Small intestine (tissue), 7 donors: Measurements from ENCODE around the gene LAMB1. TPM values are rescaled to one million over a fixed set of nuclear protein-coding genes. Genes with fewer than 3 reads are reported as not detected.

Source experiments
- DNase-seq, 2 donors: peaks; one replicate each; pipeline versions ENCODE4 v3.0.0 to v3.0.0-alpha.2; 2013
- FAIRE-seq: peaks from 2 replicates; lab custom pipeline; 2012; peaks lifted over from hg19 to GRCh38; lab: Jason Lieb, UNC
- H3K27ac ChIP-seq, 3 donors: one replicate each; pipeline ENCODE4 v1.5.1; 2013; ENCODE audit warnings: low read length in 2 of 3, mild to moderate bottlenecking in 2 of 3, control low read depth in 1 of 3, inconsistent platforms in 1 of 3, low read depth in 1 of 3, moderate library complexity in 1 of 3
- H3K27me3 ChIP-seq, 3 donors: one replicate each; pipeline ENCODE4 v1.6.1; 2013; ENCODE audit warnings: low read length in 3 of 3, inconsistent platforms in 1 of 3; ENCODE audit not compliant: control insufficient read depth in 3 of 3, insufficient read depth in 3 of 3
- H3K36me3 ChIP-seq, 3 donors: one replicate each; pipeline ENCODE4 v1.6.1; 2013; ENCODE audit warnings: low read length in 3 of 3, inconsistent platforms in 1 of 3, low read depth in 1 of 3, mild to moderate bottlenecking in 1 of 3, moderate library complexity in 1 of 3; ENCODE audit not compliant: control insufficient read depth in 3 of 3, insufficient read depth in 2 of 3
- H3K4me1 ChIP-seq, 3 donors: one replicate each; pipeline ENCODE4 v1.6.1; 2013; ENCODE audit warnings: low read length in 2 of 3, inconsistent platforms in 1 of 3, low read depth in 1 of 3, mild to moderate bottlenecking in 1 of 3, moderate library complexity in 1 of 3; ENCODE audit not compliant: control insufficient read depth in 3 of 3, insufficient read depth in 2 of 3
- H3K4me3 ChIP-seq, 3 donors: one replicate each; pipeline ENCODE4 v1.5.1; 2013; ENCODE audit warnings: low read length in 3 of 3, control low read depth in 1 of 3, inconsistent platforms in 1 of 3, low read depth in 1 of 3, mild to moderate bottlenecking in 1 of 3, moderate library complexity in 1 of 3
- H3K9me3 ChIP-seq, 2 donors: one replicate each; pipeline ENCODE4 v1.6.1; 2013; ENCODE audit warnings: low read depth in 1 of 2, low read length in 1 of 2; ENCODE audit not compliant: control insufficient read depth in 2 of 2, insufficient read depth in 1 of 2
- WGBS, 3 donors: extraction: QIAGEN DNeasy Blood & Tissue Kit; methylation state at CpG; one replicate each; pipeline ENCODE4 v1.1.7; 2013; 5-methylcytosine and 5-hydroxymethylcytosine counted together
- polyA plus RNA-seq, 4 donors: library from polyadenylated mRNA; stranded (reverse) in 3 of 4; unstranded in 1 of 4; fragments of 200-250 nt in 3 of 4; fragments of 120-200 nt in 1 of 4; gene quantifications; one replicate each; pipeline versions ENCODE4 v1.2.1 to v1.2.3, GENCODE V29; 2013
- donor health status: healthy with polysubstance abuse.
- donor health status: control.
- donor health status: control.
- donor health status: Bipolar disorder and iron deficiency.
- donor health status: healthy.

The LAMB1 gene
- polyA plus RNA-seq, 4 donors = 15.9 to 190 (median 71.5) TPM

DNA sequence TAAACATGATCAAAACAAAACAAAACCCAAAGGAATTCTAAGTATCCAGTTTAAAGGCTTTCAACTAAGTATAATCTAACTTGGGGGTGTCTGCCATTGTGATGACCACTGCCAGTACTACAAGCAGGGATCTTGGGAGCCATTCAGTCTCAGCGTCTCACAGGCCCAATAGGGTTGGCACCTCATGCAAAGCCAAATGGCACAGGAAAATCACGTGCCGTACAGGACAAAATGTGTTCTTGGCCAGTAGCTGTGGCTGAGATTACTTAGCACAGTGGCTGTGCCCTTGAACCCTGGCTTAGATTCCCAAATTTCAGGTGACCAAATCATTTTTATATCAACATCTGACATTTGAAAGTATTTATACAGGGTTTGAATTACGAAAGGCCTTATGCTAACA, 62.0 kb downstream of the LAMB1 start:
- Histone ChIP-seq H3K27me3 (no peaks in the 10 kb centered on the region), H3K27ac (no peak overlapping the region), H3K36me3 (peaks cover 8 to 38% (median 8%) of the 10 kb centered on the region in 3 donors), H3K4me1 (no peaks in the 10 kb centered on the region), H3K9me3 (no peaks in the 10 kb centered on the region), H3K4me3 (no peak overlapping the region)
- WGBS, 3 donors = 93 to 97% (median 95%) methylated on average over 4 of the region's 4 CpGs
- DNase-seq (no peak), FAIRE-seq (no peak)

DNA sequence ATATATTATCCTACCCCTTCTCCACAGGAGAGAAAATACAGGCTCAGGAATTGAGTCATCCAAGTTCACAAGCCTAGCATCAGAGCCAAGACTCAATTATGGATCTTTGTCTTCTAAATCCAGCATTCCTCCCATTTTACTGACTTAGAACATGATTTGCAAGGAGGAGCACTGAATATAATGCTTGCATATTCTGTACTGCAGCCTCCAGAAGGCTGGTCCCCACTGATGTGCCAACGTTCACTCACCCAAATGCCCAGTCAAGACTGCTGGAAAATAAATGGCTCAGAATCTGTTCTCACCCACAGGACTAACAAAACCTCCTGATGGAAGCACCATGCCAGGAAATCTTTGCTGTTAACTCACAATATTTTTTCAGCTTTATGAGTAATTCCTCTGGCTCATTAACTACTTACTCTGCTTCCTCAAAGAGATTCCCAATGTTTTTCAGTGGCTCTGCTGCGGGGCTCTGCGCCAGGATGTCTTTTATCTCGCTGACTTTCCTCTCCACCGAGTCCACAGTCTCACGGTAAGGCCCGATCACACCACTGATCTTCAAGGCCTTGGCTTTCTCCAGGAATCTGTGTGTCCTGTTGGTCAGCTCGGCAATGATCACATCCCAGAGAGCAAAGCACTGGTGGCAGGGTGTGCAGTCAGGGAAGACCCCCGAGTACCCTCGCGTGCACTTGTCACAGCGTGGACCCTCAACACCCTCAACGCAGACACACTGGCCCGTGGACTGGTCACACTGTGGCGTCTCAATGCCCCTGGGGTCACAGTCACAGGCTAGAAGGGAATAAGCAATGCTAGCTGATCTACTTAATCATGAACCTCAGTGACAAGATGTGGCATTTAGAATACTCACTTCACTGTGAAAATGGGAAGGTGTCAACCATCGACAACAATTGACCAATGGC, 63.1 kb downstream of the LAMB1 start:
- H3K36me3 ChIP-seq = peaks cover 8 to 37% (median 10%) of the 10 kb centered on the region in 3 donors
- H3K27ac ChIP-seq = peak overlapping the region in 1 of 3 donors; percentile 78
- no peak for FAIRE-seq

DNA sequence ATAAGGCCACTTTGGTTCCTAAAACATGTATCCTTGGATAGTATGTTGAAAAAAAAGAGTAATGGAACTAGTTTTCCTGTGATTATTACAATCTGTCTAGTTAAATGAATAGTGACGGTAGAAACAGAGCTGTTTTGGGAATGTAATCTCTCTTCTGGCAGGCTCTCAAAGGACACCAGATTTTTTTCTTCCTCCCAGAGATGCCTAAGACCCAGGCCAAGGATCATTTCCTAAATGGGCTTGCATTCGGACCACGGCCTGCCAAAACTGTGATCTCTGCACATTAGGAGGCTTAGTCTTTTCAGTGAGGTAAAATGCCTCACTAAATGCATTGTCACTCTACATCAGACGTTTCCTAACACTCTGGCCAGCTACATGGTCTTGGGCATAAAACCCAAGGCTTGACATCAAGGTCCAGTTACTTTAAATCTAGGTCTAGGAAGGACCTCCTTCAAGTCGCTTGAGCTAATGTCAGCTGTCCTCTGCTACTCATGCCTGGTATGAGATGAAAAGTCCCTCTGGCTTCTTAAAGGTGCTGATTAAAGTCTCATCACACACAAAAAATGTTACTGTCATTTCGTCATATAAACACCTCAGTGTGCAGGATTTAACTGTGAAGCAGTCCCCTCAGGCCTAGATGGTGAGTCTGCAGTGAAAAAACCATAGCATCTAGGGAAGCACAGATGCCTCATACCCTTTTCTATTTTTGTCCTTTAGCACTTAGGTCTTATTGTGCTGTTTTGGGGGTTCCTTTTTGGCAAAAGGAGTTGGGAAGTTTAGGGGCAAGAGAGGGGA, 64.3 kb downstream of the LAMB1 start:
- Histone ChIP-seq H3K27me3 (no peaks in the 10 kb centered on the region), H3K4me1 (no peaks in the 10 kb centered on the region), H3K27ac (peak overlapping the region in 1 of 3 donors; percentile 47), H3K36me3 (peaks cover 5 to 38% (median 8%) of the 10 kb centered on the region in 3 donors), H3K4me3 (no peak overlapping the region), H3K9me3 (no peaks in the 10 kb centered on the region)
- WGBS, 3 donors = 64 to 89% (median 86%) methylated on average over 6 of the region's 6 CpGs
- no peak for FAIRE-seq
- no peak for DNase-seq

More for the DNA sequence above, 63.1 kb downstream of the LAMB1 start:
- Histone ChIP-seq H3K27me3 (no peaks in the 10 kb centered on the region), H3K4me1 (no peaks in the 10 kb centered on the region), H3K9me3 (no peaks in the 10 kb centered on the region), H3K4me3 (no peak overlapping the region)
- WGBS, 3 donors = 84 to 95% (median 90%) methylated on average over 16 of the region's 16 CpGs
- no peak for DNase-seq

DNA sequence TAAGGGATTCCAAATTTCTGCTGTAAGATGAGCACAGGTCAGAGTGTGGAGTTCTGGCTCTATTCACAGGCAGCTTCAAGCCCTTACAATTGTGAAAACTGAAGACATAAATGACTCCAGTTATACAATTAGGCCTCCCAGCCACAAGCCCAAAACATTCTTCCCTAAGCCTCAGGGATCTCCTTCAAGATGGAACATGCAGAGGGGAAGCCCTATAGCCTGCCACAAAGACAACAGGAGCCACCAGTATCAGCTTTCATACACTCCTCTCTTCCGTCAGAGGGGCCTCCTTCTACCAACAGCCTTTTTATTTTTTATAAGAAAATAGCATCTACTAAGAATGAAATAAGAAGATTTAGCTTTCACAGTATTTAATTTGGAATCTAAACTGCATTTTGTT, 65.4 kb downstream of the LAMB1 start:
- Histone ChIP-seq H3K9me3 (no peaks in the 10 kb centered on the region), H3K27ac (peak overlapping the region in 1 of 3 donors; percentile 31), H3K27me3 (no peaks in the 10 kb centered on the region), H3K4me3 (no peak overlapping the region), H3K4me1 (no peaks in the 10 kb centered on the region), H3K36me3 (peaks cover 5 to 37% (median 8%) of the 10 kb centered on the region in 3 donors)
- FAIRE-seq (no peak), DNase-seq (no peak)
- 89 to 93% (median 91%) methylated on average over 1 of the region's 1 CpG for WGBS, 3 donors

DNA sequence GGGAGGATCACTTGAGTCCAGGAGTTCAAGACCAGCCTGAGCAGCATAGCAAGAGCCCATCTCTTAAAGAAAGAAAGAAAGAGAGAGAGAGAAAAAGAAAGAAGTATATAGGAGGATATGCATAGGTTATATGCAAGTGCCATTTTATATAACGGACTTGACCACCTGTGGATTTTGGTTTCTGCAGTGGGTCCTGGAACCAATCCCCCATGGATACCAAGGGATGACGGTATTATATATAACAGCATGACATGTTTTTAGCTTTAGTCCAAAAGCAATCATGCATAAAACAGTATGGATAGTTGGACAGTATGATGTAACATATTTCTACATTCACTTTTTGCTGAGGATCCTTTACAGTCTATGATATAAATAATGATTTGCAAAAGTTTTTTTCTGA, 66.6 kb downstream of the LAMB1 start:
- 94 to 96% (median 95%) methylated on average over 2 of the region's 2 CpGs for WGBS, 3 donors
- Histone ChIP-seq H3K9me3 (no peaks in the 10 kb centered on the region), H3K4me1 (no peaks in the 10 kb centered on the region), H3K36me3 (peaks cover 8 to 35% (median 9%) of the 10 kb centered on the region in 3 donors), H3K27me3 (no peaks in the 10 kb centered on the region), H3K27ac (no peak overlapping the region), H3K4me3 (no peak overlapping the region)
- DNase-seq (no peak), FAIRE-seq (no peak)

DNA sequence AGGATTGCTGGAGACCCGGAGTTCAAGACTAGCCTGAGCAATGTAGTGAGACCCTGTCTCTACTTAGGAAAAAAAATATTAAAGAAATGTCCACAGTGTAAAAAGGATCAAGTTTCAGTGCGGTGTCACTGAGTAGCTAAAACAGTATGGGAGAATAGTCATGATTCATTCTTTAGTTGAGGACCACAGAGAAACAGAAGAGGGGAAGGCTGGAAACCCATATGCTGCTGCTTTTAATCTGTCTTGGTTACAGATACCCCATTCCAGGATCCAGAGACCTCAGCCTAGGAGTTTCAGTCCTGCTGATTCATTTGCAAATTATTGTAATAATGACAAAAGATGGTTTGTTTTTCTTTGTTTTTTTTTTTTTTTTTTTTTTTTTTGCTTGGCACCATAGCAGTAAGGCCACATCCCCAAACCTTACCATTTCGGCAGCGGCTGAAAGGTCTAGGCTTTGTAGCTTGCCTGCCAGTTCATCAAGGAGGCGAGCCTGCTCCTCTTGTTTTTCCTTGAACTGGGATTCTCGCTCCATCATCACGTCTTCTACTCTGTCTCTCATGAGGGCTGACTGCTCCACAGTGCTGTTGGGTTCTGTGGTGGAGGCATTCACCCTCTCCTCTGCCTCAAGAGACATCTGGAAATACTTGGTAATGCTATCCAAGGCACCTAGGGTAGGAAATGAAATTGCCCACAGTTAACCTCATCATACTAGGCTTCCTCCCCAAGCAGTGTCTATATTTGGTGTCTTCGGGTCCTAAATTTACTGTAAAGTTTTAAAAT, 67.8 kb downstream of the LAMB1 start:
- no peak overlapping the region for H3K27ac ChIP-seq
- no peaks in the 10 kb centered on the region for H3K4me1 ChIP-seq
- no peak for FAIRE-seq

DNA sequence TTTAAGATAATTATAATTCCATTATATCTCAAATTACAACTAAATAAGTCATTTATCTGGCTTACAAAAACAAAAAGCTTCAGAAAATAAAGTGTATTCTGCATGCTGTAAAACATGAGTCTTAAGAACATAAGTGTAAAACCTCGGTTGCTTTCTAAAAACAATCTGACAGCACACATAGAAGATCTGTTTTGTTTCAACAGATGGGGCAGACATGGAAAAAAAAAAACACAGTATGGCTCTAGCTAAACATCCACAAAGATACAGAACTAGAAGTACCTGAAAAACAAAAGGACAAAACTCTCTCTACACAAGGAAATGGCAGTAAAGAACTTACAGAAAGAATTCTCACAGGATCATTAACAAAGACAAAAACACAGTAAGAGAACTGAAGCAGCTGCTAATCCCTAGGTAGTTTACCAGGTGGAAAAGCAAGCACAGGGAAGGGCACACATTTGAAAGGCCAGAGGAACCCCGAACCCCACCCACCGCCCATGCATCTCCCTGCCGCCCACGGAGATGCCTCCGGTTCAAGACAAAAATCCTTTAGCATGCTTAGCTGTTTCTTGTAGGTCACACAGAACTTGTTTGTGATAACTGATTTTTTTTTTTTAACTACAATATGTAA, 69.5 kb downstream of the LAMB1 start:
- Histone ChIP-seq H3K9me3 (no peaks in the 10 kb centered on the region), H3K4me3 (no peak overlapping the region), H3K27ac (peak overlapping the region in 1 of 3 donors; percentile 14), H3K36me3 (peaks cover 12 to 21% (median 12%) of the 10 kb centered on the region in 3 donors), H3K4me1 (no peaks in the 10 kb centered on the region), H3K27me3 (no peaks in the 10 kb centered on the region)
- DNase-seq (no peak), FAIRE-seq (no peak)
- WGBS, 3 donors = 69 to 85% (median 79%) methylated on average over 6 of the region's 6 CpGs

More for the DNA sequence above, 67.8 kb downstream of the LAMB1 start:
- 84 to 95% (median 94%) methylated on average over 8 of the region's 8 CpGs for WGBS, 3 donors
- no peaks in the 10 kb centered on the region for H3K27me3 ChIP-seq
- no peak overlapping the region for H3K4me3 ChIP-seq
- H3K9me3 ChIP-seq = no peaks in the 10 kb centered on the region
- DNase-seq = no peak
- H3K36me3 ChIP-seq = peaks cover 4 to 28% (median 9%) of the 10 kb centered on the region in 3 donors
